DND-41 (cell line): Measurements from ENCODE around the gene SERPINB8.

ENCODE experiments used
- ATAC-seq: fragments of 200-7000 bp; cut with Tn5 transposase; 3 replicates; pipeline ENCODE4 v1.9.1; 2021; ENCODE audit warnings: low read depth; ENCODE audit not compliant: insufficient read depth
- DNase-seq: peaks from one replicate; pipeline ENCODE4 v3.0.0-alpha.2; 2020
- H2AFZ ChIP-seq: 2 replicates; pipeline ENCODE4 v1.6.0; 2012; ENCODE audit warnings: low read depth, low read length
- H3K27ac ChIP-seq: 2 replicates; pipeline ENCODE4 v1.5.1; 2012; ENCODE audit warnings: low read length, inconsistent platforms
- H3K27me3 ChIP-seq: fragments of 200-600 bp; sonication (generic); 2 replicates; pipeline ENCODE4 v1.6.0; 2012; ENCODE audit warnings: low read length, mild to moderate bottlenecking, inconsistent platforms; ENCODE audit not compliant: insufficient read depth, poor library complexity
- H3K36me3 ChIP-seq: 2 replicates; pipeline ENCODE4 v1.5.1; 2012; ENCODE audit warnings: low read length, inconsistent platforms; ENCODE audit not compliant: insufficient read depth
- H3K4me1 ChIP-seq: 2 replicates; pipeline ENCODE4 v1.5.1; 2012; ENCODE audit warnings: mild to moderate bottlenecking, low read length; ENCODE audit not compliant: insufficient read depth
- H3K4me2 ChIP-seq: 2 replicates; pipeline ENCODE4 v1.6.0; 2012; ENCODE audit warnings: mild to moderate bottlenecking, moderate library complexity, low read length, inconsistent platforms; ENCODE audit not compliant: insufficient read depth
- H3K4me3 ChIP-seq, 2 experiments: fragments of 200-600 bp in 1 of 2; shearing (Covaris generic) in 1 of 2; 2 replicates each; pipeline ENCODE4 v1.5.1; 2012 to 2016; ENCODE audit warnings: inconsistent platforms in 2 of 2, low read length in 2 of 2, mild to moderate bottlenecking in 2 of 2, low read depth in 1 of 2, moderate library complexity in 1 of 2
- H3K79me2 ChIP-seq: 2 replicates; pipeline ENCODE4 v1.6.0; 2012; ENCODE audit warnings: low read length, inconsistent platforms; ENCODE audit not compliant: insufficient read depth
- H3K9ac ChIP-seq: 2 replicates; pipeline ENCODE4 v1.6.0; 2012; ENCODE audit warnings: low read depth, mild to moderate bottlenecking, inconsistent platforms, low read length, moderate library complexity
- H3K9me3 ChIP-seq: 2 replicates; pipeline ENCODE4 v1.5.1; 2012; ENCODE audit warnings: low read length, moderate library complexity, mild to moderate bottlenecking, inconsistent platforms; ENCODE audit not compliant: insufficient read depth, severe bottlenecking
- H4K20me1 ChIP-seq: 2 replicates; pipeline ENCODE4 v1.6.0; 2012; ENCODE audit warnings: low read length; ENCODE audit not compliant: insufficient read depth
- CTCF ChIP-seq: IDR thresholded peaks from 2 replicates; pipeline ENCODE4 v1.5.1; 2012; ENCODE audit warnings: borderline replicate concordance, low read length, moderate library complexity, mild to moderate bottlenecking; ENCODE audit not compliant: poor library complexity, severe bottlenecking; ENCODE audit errors: extremely low read depth
- EZH2 ChIP-seq: IDR thresholded peaks from 3 replicates; pipeline ENCODE4 v1.6.1; 2012; ENCODE audit warnings: borderline replicate concordance, low read depth, mild to moderate bottlenecking, moderate library complexity, low read length, inconsistent platforms; ENCODE audit not compliant: severe bottlenecking

Gene SERPINB8

GRCh38 chr18:63994783-63995399 lies 25.0 kb downstream of the SERPINB8 start:
- Histone ChIP-seq H3K9ac (no peak overlapping the region), H4K20me1 (no peaks in the 10 kb centered on the region), H3K4me1 (peaks cover 30% of the 10 kb centered on the region), H3K4me3 (no peak overlapping the region), H2AFZ (no peak overlapping the region), H3K27ac (peak overlapping the region; percentile 72; the same call in 1 of the 2 replicates), H3K9me3 (peaks cover 31% of the 10 kb centered on the region), H3K79me2 (no peaks in the 10 kb centered on the region), H3K36me3 (no peaks in the 10 kb centered on the region; the same call in 1 of the 2 replicates), H3K4me2 (no peak overlapping the region), H3K27me3 (no peaks in the 10 kb centered on the region)
- no peak for TF ChIP-seq EZH2
- TF ChIP-seq CTCF: peak; percentile 86
- ATAC-seq (peak; percentile 25; the same call in 2 of the 3 replicates), DNase-seq (peak; percentile 59)

- Histone ChIP-seq H2AFZ (no peak overlapping the region), H3K79me2 (no peaks in the 10 kb centered on the region), H3K4me3 (no peak overlapping the region), H3K27ac (no peak overlapping the region), H3K4me1 (peaks cover 24% of the 10 kb centered on the region), H3K36me3 (no peaks in the 10 kb centered on the region; the same call in 1 of the 2 replicates), H3K9me3 (peaks cover 29% of the 10 kb centered on the region), H3K27me3 (no peaks in the 10 kb centered on the region), H3K9ac (no peak overlapping the region), H3K4me2 (no peak overlapping the region), H4K20me1 (no peaks in the 10 kb centered on the region)
- no peak for ATAC-seq
- DNase-seq: no peak
- TF ChIP-seq CTCF (no peak), EZH2 (no peak)
Observed at GRCh38 chr18:63997041-63997440, 27.2 kb downstream of the SERPINB8 start.

GRCh38 chr18:63997606-63998005 lies 27.7 kb downstream of the SERPINB8 start:
- Histone ChIP-seq H3K27ac (no peak overlapping the region), H3K9me3 (peaks cover 24% of the 10 kb centered on the region), H3K4me3 (no peak overlapping the region), H3K9ac (no peak overlapping the region), H3K36me3 (no peaks in the 10 kb centered on the region; the same call in 1 of the 2 replicates), H2AFZ (no peak overlapping the region), H3K27me3 (no peaks in the 10 kb centered on the region), H4K20me1 (no peaks in the 10 kb centered on the region), H3K4me2 (no peak overlapping the region), H3K4me1 (peaks cover 19% of the 10 kb centered on the region), H3K79me2 (no peaks in the 10 kb centered on the region)
- ATAC-seq: no peak
- no peak for TF ChIP-seq CTCF
- no peak for TF ChIP-seq EZH2
- DNase-seq: no peak
